Erythroblast (primary cell): Measurements from ENCODE around the gene GBA3.

Source experiments
- GATA1 ChIP-seq: IDR thresholded peaks from 2 replicates; pipeline ENCODE4 v1.6.1; 2011; ENCODE audit warnings: low read depth, mild to moderate bottlenecking, control low read depth, low read length, moderate library complexity
- POLR2A ChIP-seq: IDR thresholded peaks from 2 replicates; pipeline ENCODE4 v1.6.1; 2011; ENCODE audit warnings: mild to moderate bottlenecking, low read length

DNA sequence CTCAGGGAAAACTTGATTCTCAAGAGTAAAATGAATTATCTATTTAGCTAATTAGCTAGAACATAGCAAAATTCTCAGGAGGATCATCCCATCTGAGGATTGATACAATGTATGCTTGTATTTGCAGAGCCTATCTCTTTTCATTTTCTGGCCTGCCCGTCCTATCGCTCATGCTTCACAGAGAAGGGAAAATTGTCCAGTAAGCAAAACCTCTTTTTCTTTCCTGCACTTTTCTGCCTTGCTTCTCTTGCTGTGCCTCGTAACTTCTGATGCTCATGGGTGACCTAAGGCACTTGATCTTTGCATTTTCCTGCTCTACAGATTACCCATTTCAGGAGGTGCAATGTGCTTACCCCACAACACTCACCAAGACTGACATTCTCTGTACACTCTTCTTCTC, 88.1 kb downstream of the GBA3 start:
- TF ChIP-seq POLR2A (no peak), GATA1 (no peak)
